LNCaP clone FGC (cell line): ENCODE results near the gene OR12D1.

Source experiments
- DNase-seq: peaks from one replicate; pipeline ENCODE4 v3.0.0-alpha.2; 2011; ENCODE audit warnings: low read depth
- H3K4me3 ChIP-seq: 2 replicates; pipeline ENCODE4 v1.5.1; 2011; ENCODE audit warnings: mild to moderate bottlenecking, low read depth, low read length, control low read depth
- CTCF ChIP-seq: IDR thresholded peaks from 2 replicates; pipeline ENCODE4 v1.5.1; 2012; ENCODE audit warnings: mild to moderate bottlenecking; ENCODE audit not compliant: control insufficient read depth, insufficient read depth; ENCODE audit errors: extremely low read depth

OR12D1 gene

GRCh38 chr6:29414588-29414987, at the start of gene OR12D1:
OR12D1 (plus strand) TSS chr6:29414928.
- no peak for DNase-seq
- peak; percentile 51 for TF ChIP-seq CTCF
- no peak within 1 kb of the TSS for H3K4me3 ChIP-seq

GRCh38 chr6:29368765-29369164, 46.0 kb upstream of the OR12D1 start, which contains the start of gene OR5V1:
OR5V1 (minus strand) TSS chr6:29368865; CDS start chr6:29356195, 12,670 bp downstream.
- TF ChIP-seq CTCF = no peak

GRCh38 chr6:29375191-29375590, 39.5 kb upstream of the OR12D1 start, which contains the start of gene OR12D3:
OR12D3 (minus strand) TSS chr6:29375291; CDS start chr6:29375287, 4 bp downstream.
- no peak for TF ChIP-seq CTCF
- DNase-seq = no peak
- no peak within 1 kb of the TSS for H3K4me3 ChIP-seq

More at GRCh38 chr6:29368765-29369164, 46.0 kb upstream of the OR12D1 start, which contains the start of gene OR5V1:
- DNase-seq = no peak
- H3K4me3 ChIP-seq = no peak within 1 kb of the TSS

- TF ChIP-seq CTCF = 0 out of 2 replicates have a peak, but pooled peaks have one; percentile 9
- DNase-seq = no peak
- H3K4me3 ChIP-seq = no peak overlapping the region
These were observed 38.7 kb upstream of the OR12D1 start for GRCh38 chr6:29376003-29376402.

GRCh38 chr6:29388533-29388932, 26.2 kb upstream of the OR12D1 start:
- DNase-seq = no peak
- TF ChIP-seq CTCF = no peak
- H3K4me3 ChIP-seq = no peak overlapping the region

- no peak for DNase-seq
- no peak within 1 kb of the TSS for H3K4me3 ChIP-seq
- no peak for TF ChIP-seq CTCF
These were observed 19.4 kb upstream of the OR12D1 start, which contains the start of gene OR12D2 for GRCh38 chr6:29395331-29395730. OR12D2 (plus strand) TSS chr6:29395631; CDS start chr6:29396700, 1,069 bp downstream.

- no peak for TF ChIP-seq CTCF
- H3K4me3 ChIP-seq = no peak overlapping the region
- DNase-seq = no peak
These were observed 15.2 kb upstream of the OR12D1 start for GRCh38 chr6:29399525-29399924.
